HCT116 (cell line): ENCODE results near the gene DOCK10. TPM values are rescaled to one million over a fixed set of nuclear protein-coding genes. Genes with fewer than 3 reads are reported as not detected.

Experiments used
- ATAC-seq: fragments of 200-7000 bp; cut with Tn5 transposase; 2 replicates; pipeline ENCODE4 v1.9.1; 2020; ENCODE audit warnings: mild to moderate bottlenecking, moderate library complexity
- BruUV-seq: library from RNA; stranded (reverse); fragments of 400-500 nt; replicated peaks from 2 replicates; lab custom pipeline; 2021; lab: Mats Ljungman, UMichigan
- CTCF ChIA-PET: fragments of 300-600 bp; sonication (Branson Sonifier 250); formaldehyde crosslinking; loops from one replicate; lab custom pipeline; 2021; ENCODE audit warnings: antibody characterized with exemption; lab: Charles Lee
- POLR2A ChIA-PET: fragments of 300-600, 350-600 bp; sonication (Branson Sonifier 250); formaldehyde crosslinking; loops from one replicate; lab custom pipeline; 2021; ENCODE audit warnings: antibody characterized with exemption; lab: Charles Lee
- RAD21 ChIA-PET, 2 experiments: fragments of 300-600 bp; sonication (Branson Sonifier 250); formaldehyde crosslinking; loops; one replicate each; lab custom pipeline; 2023; ENCODE audit warnings: low total read pairs in 2 of 2; ENCODE audit not compliant: uncharacterized antibody in 2 of 2, unreplicated experiment in 2 of 2, low non-redundant PET in 1 of 2; lab: Charles Lee
- DNase-seq: peaks from one replicate; pipeline ENCODE4 v3.0.0-alpha.2; 2010; ENCODE audit warnings: low read depth, low spot score
- H2AFZ ChIP-seq: fragments of 200-600 bp; shearing (Covaris generic), sonication (generic); 2 replicates; pipeline ENCODE4 v1.6.1; 2017; ENCODE audit warnings: low read depth, mixed run types, mixed read lengths, antibody characterized with exemption, low read length; ENCODE audit not compliant: poor library complexity, severe bottlenecking
- H3K27ac ChIP-seq: 2 replicates; pipeline ENCODE4 v1.5.1; 2012; ENCODE audit warnings: low read depth, low read length
- H3K27me3 ChIP-seq: fragments of 200-600 bp; sonication (generic); 2 replicates; pipeline ENCODE4 v1.6.1; 2016; ENCODE audit warnings: mixed run types, low read length, mixed read lengths; ENCODE audit not compliant: insufficient read depth
- H3K36me3 ChIP-seq, 2 experiments: fragments of 200-500 bp in 1 of 2; fragments of 200-600 bp in 1 of 2; sonication (Bioruptor generic) in 1 of 2; sonication (generic) in 1 of 2; 2 replicates each; pipeline versions ENCODE4 v1.5.1 to v1.6.1; 2014 to 2016; ENCODE audit warnings: low read length in 2 of 2, inconsistent platforms in 1 of 2, mixed read lengths in 1 of 2, mixed run types in 1 of 2; ENCODE audit not compliant: insufficient read depth in 2 of 2, control insufficient read depth in 1 of 2
- H3K4me1 ChIP-seq, 2 experiments: fragments of 200-600 bp in 1 of 2; sonication (generic) in 1 of 2; 2 replicates each; pipeline versions ENCODE4 v1.5.1 to v1.6.1; 2012 to 2017; ENCODE audit warnings: low read length in 2 of 2, inconsistent platforms in 1 of 2, mild to moderate bottlenecking in 1 of 2, mixed read lengths in 1 of 2, mixed run types in 1 of 2, moderate library complexity in 1 of 2; ENCODE audit not compliant: insufficient read depth in 2 of 2, control insufficient read depth in 1 of 2
- H3K4me2 ChIP-seq: fragments of 200-600 bp; sonication (generic); 2 replicates; pipeline ENCODE4 v1.6.1; 2017; ENCODE audit warnings: mixed run types, low read length, mixed read lengths
- H3K4me3 ChIP-seq, 2 experiments: fragments of 200-600 bp in 1 of 2; sonication (generic) in 1 of 2; replicated peaks in 1 of 2; 2 replicates each; pipeline ENCODE4 v1.5.1; 2011 to 2016; ENCODE audit warnings: low read length in 2 of 2, control low read depth in 1 of 2, low read depth in 1 of 2, mild to moderate bottlenecking in 1 of 2, mixed read lengths in 1 of 2, mixed run types in 1 of 2
- H3K79me2 ChIP-seq: fragments of 200-600 bp; sonication (generic); 2 replicates; pipeline ENCODE4 v1.6.1; 2017; ENCODE audit warnings: mild to moderate bottlenecking, mixed run types, low read length, moderate library complexity, mixed read lengths; ENCODE audit not compliant: insufficient read depth
- H3K9ac ChIP-seq: fragments of 200-600 bp; sonication (generic); 2 replicates; pipeline ENCODE4 v1.6.1; 2016; ENCODE audit warnings: low read length, mixed read lengths
- H3K9me2 ChIP-seq: fragments of 200-600 bp; sonication (generic), shearing (Covaris generic); 2 replicates; pipeline ENCODE4 v1.6.1; 2017; ENCODE audit warnings: mixed run types, mild to moderate bottlenecking, moderate library complexity; ENCODE audit not compliant: insufficient read depth
- H3K9me3 ChIP-seq, 2 experiments: fragments of 200-500 bp in 1 of 2; fragments of 200-600 bp in 1 of 2; sonication (Bioruptor generic) in 1 of 2; sonication (generic) in 1 of 2; 2 replicates each; pipeline ENCODE4 v1.6.1; 2014 to 2017; ENCODE audit warnings: low read length in 2 of 2, mixed read lengths in 2 of 2, inconsistent platforms in 1 of 2, low read depth in 1 of 2, mild to moderate bottlenecking in 1 of 2, mixed run types in 1 of 2, moderate library complexity in 1 of 2; ENCODE audit not compliant: control insufficient read depth in 1 of 2, insufficient read depth in 1 of 2
- H4K20me1 ChIP-seq: fragments of 200-600 bp; sonication (generic), shearing (Covaris generic); 2 replicates; pipeline ENCODE4 v1.6.1; 2017; ENCODE audit warnings: mixed run types, mild to moderate bottlenecking, moderate library complexity; ENCODE audit not compliant: insufficient read depth
- CTCF ChIP-seq, 3 experiments: fragments of 200-600 bp in 1 of 3; sonication (generic) in 1 of 3; IDR thresholded peaks in 2 of 3; conservative IDR thresholded peaks in 1 of 3; 2 replicates each; pipeline ENCODE4 v1.5.1; 2012 to 2017; ENCODE audit warnings: low read depth in 2 of 3, low read length in 2 of 3, antibody characterized with exemption in 1 of 3, borderline replicate concordance in 1 of 3, control low read depth in 1 of 3, mild to moderate bottlenecking in 1 of 3, mixed read lengths in 1 of 3, mixed run types in 1 of 3, moderate library complexity in 1 of 3; ENCODE audit not compliant: insufficient read depth in 1 of 3
- FOSL1 ChIP-seq: IDR thresholded peaks from 2 replicates; pipeline ENCODE4 v1.6.1; 2012; ENCODE audit warnings: low read depth
- MAX ChIP-seq: IDR thresholded peaks from 2 replicates; pipeline ENCODE4 v1.6.1; 2012
- ZBTB33 ChIP-seq: IDR thresholded peaks from 2 replicates; pipeline ENCODE4 v1.6.1; 2011; ENCODE audit warnings: mild to moderate bottlenecking, low read length, moderate library complexity; ENCODE audit not compliant: insufficient replicate concordance; ENCODE audit errors: extremely low read depth
- ZFX ChIP-seq: fragments of 450-650 bp; IDR thresholded peaks from 2 replicates; pipeline ENCODE4 v1.6.1; 2017
- ZNF274 ChIP-seq: fragments of 200-500 bp; sonication (Bioruptor generic); IDR thresholded peaks from 2 replicates; pipeline ENCODE4 v1.6.1; 2014; ENCODE audit warnings: mild to moderate bottlenecking, low read depth, low read length, inconsistent platforms
- intact Hi-C: fragments of 100-400 bp; cut with micrococcal nuclease; formaldehyde crosslinking; loops from 2 replicates; pipeline ENCODE4 v1.10.0; 2022
- total RNA-seq: library from RNA; stranded (reverse); gene quantifications from one replicate; pipeline ENCODE4 v1.2.1, GENCODE V29; 2021; ENCODE audit not compliant: unreplicated experiment

The DOCK10 gene
- total RNA-seq, 1 experiment from 2014 or later: 0.54 TPM

- Histone ChIP-seq H3K27ac (no peak overlapping the region), H2AFZ (no peak overlapping the region), H3K27me3 (no peaks in the 10 kb centered on the region), H3K9me2 (no peaks in the 10 kb centered on the region), H3K79me2 (no peaks in the 10 kb centered on the region), H3K4me1 (no peaks in the 10 kb centered on the region), H3K9me3 (no peaks in the 10 kb centered on the region), H3K36me3 (no peaks in the 10 kb centered on the region), H4K20me1 (no peaks in the 10 kb centered on the region), H3K4me3 (no peak overlapping the region), H3K9ac (no peak overlapping the region), H3K4me2 (no peak overlapping the region)
- TF ChIP-seq ZNF274: no peak
- no peak for TF ChIP-seq ZFX
- TF ChIP-seq MAX: no peak
- TF ChIP-seq CTCF (IDR thresholded peaks at IDR 0.05 in 2 of 3, conservative IDR thresholded peaks at IDR 0.05 in 1 of 3; ENCODE audit: borderline replicate concordance in 1 of 3, insufficient read depth in 1 of 3, low read depth in 2 of 3, low read length in 2 of 3): no peak
- no peak for TF ChIP-seq FOSL1
- no peak for TF ChIP-seq ZBTB33
- ChIA-PET CTCF (no interaction called here), RAD21 (no interaction called here), POLR2A (no interaction called here)
- BruUV-seq: no TSS peak
- intact Hi-C loops: no loop called here
- DNase-seq: no peak
- ATAC-seq: no peak
Observed at GRCh38 chr2:224956706-224957105, 85.6 kb downstream of the DOCK10 start.
